ENCODE data around the gene DMD. TPM values are rescaled to one million over a fixed set of nuclear protein-coding genes. Genes with fewer than 3 reads are reported as not detected.

Gene DMD
- total and polyA plus RNA-seq, 2 of the 8 experiments (the other 6 are each of a cell fraction or from before 2014, with no cell fraction given) = 4.8 to 7.4 TPM

- H2AK5ac ChIP-seq (ENCODE audit: low read depth, low read length) = no peak overlapping the region
- H4K20me1 ChIP-seq (replicated peaks in 1 of 2; ENCODE audit: control insufficient read depth in 1 of 2, insufficient read depth in 2 of 2, low read length in 2 of 2) = no peaks in the 10 kb centered on the region
- H2BK15ac ChIP-seq (ENCODE audit: low read length) = no peak overlapping the region
- no peak for DNase-seq (ENCODE audit: low read depth in 1 of 2, low spot score in 2 of 2)
- no peak overlapping the region for H3K4ac ChIP-seq (replicated peaks; ENCODE audit: insufficient read length, low read depth, low read length)
- H3K79me2 ChIP-seq (ENCODE audit: control insufficient read depth in 1 of 2, insufficient read depth in 2 of 2, low read length in 2 of 2) = no peaks in the 10 kb centered on the region
- no peaks in the 10 kb centered on the region for H3K79me1 ChIP-seq (ENCODE audit: low read depth, low read length)
- H4K91ac ChIP-seq (replicated peaks; ENCODE audit: insufficient read length, low read length) = no peak overlapping the region
- no peak overlapping the region for H3K27ac ChIP-seq (ENCODE audit: low read depth, low read length)
- no peak overlapping the region for H2BK5ac ChIP-seq (ENCODE audit: low read depth, low read length)
- H3K56ac ChIP-seq (replicated peaks; ENCODE audit: insufficient read length, low read depth, low read length) = no peak overlapping the region
- H3K36me3 ChIP-seq (ENCODE audit: control insufficient read depth in 2 of 4, insufficient read depth in 4 of 4, low read length in 3 of 4) = no peaks in the 10 kb centered on the region
- no peak overlapping the region for H3K4me2 ChIP-seq (ENCODE audit: insufficient read depth in 1 of 2, low read depth in 2 of 2, low read length in 2 of 2)
- H3K14ac ChIP-seq (ENCODE audit: insufficient read length) = no peak overlapping the region
- no peak overlapping the region for H2BK12ac ChIP-seq (ENCODE audit: low read depth, low read length)
- H3K23ac ChIP-seq (ENCODE audit: insufficient read length) = no peak overlapping the region
- no peak overlapping the region for H2BK20ac ChIP-seq (ENCODE audit: low read length)
- H3K9me3 ChIP-seq (ENCODE audit: insufficient read depth in 2 of 2, low read depth in 1 of 2, low read length in 1 of 2) = no peaks in the 10 kb centered on the region
- H4K5ac ChIP-seq (ENCODE audit: insufficient read length, low read depth, low read length) = no peak overlapping the region
- POLR2A ChIA-PET (ENCODE audit: partially characterized antibody) = no interaction called here
- no peak overlapping the region for H3K9ac ChIP-seq (replicated peaks in 1 of 4; ENCODE audit: extremely low read depth in 1 of 4, low read depth in 3 of 4, low read length in 3 of 4)
- H3K27me3 ChIP-seq (replicated peaks in 1 of 4; ENCODE audit: control insufficient read depth in 3 of 4, extremely low read depth in 1 of 4, insufficient read depth in 3 of 4, low read length in 3 of 4) = no peaks in the 10 kb centered on the region
- H3K4me1 ChIP-seq (replicated peaks in 1 of 4; ENCODE audit: control insufficient read depth in 3 of 4, insufficient read depth in 4 of 4, low read length in 3 of 4) = no peaks in the 10 kb centered on the region
- WGBS, 2 experiments (ENCODE audit: extremely low coverage in 1 of 2, insufficient coverage in 1 of 2, insufficient read length in 1 of 2, insufficient replicate concordance in 2 of 2, low coverage in 1 of 2, low lambda C conversion rate in 2 of 2, missing lambda C conversion rate in 1 of 2) = 93% methylated on average over 1 of the region's 1 CpG; no CpG with 5 or more reads in 1 of the 2 experiments
- no peak overlapping the region for H2AFZ ChIP-seq (ENCODE audit: low read length)
- FAIRE-seq = no peak
- H3K18ac ChIP-seq (ENCODE audit: extremely low read depth, low read length) = no peak overlapping the region
- H3K23me2 ChIP-seq (ENCODE audit: low read depth, low read length) = no peaks in the 10 kb centered on the region
- H4K8ac ChIP-seq (ENCODE audit: extremely low read depth, insufficient read depth, low read length) = no peak overlapping the region
- CTCF ChIA-PET (ENCODE audit: partially characterized antibody) = no interaction called here
- no peak overlapping the region for H3K4me3 ChIP-seq (ENCODE audit: extremely low read depth in 1 of 4, insufficient read depth in 2 of 4, low read depth in 3 of 4, low read length in 4 of 4)
- H2BK120ac ChIP-seq (replicated peaks; ENCODE audit: low read depth, low read length) = no peak overlapping the region
- TF ChIP-seq SIRT6 (IDR thresholded peaks at IDR 0.05; ENCODE audit: low read length) = no peak
These were observed 15.7 kb downstream of the DMD start for GRCh38 chrX:33195698-33196097.

Measured in H1 (cell line).